CD4-positive, alpha-beta T cell treated with Interleukin-4 for 1 hour (primary cell): Measurements from ENCODE around the gene SSBP1.
"Not testable (repeated sequence)": the region's sequence is repeated elsewhere in the genome, so short reads cannot be mapped to it uniquely, and the experiment has no call there.

Source experiments
- DNase-seq, 2 donors: peaks; one replicate each; pipeline ENCODE4 v3.0.0-alpha.2; 2020 to 2022

The SSBP1 gene

GRCh38 chr7:141709749-141710148 is 28.4 kb upstream of the SSBP1 start:
- DNase-seq = no peak

GRCh38 chr7:141710301-141710700 is 27.9 kb upstream of the SSBP1 start:
- no peak for DNase-seq

- no peak for DNase-seq
These were observed 25.4 kb upstream of the SSBP1 start for GRCh38 chr7:141712603-141713255.

DNA sequence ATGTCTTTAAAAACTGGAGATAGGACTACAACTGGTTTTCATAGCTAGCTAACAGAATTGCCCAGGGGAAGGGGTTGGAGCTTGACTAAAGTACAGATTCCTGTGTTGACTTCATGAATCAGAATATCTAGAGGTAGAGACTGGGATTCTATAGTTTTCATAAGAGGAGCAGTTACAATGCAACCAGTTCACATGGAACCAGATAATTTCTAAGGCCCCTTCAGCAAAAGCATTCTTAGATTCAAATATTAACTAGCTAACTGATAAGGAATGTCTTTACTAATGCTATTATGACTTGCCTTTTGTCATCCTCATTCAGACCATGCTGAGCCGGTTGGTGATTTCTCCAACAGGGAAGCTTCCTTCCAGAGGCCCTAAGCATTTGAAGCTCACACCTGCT is 24.3 kb upstream of the SSBP1 start:
- DNase-seq = no peak

DNA sequence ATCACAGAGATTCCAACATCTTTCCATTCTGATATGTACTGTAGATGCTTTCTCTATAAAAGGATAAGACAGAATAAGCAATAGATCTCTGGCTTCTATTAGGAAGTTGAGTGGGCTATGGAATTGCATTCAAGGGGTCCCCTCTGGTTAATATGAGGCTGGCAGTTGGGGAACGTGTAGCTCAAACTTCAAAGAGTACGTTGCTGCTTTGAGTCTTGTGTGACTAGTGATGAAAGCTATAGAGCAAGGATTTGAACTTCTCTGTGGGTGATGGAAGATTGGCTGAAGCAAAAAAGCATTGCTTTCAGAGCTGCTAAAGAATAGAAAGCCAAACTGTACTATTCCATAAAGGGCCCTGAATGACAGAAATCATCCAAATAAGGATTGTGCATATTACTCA is 23.6 kb upstream of the SSBP1 start:
- no peak for DNase-seq

- DNase-seq = no peak
These were observed 23.1 kb upstream of the SSBP1 start for GRCh38 chr7:141715018-141715417.

DNA sequence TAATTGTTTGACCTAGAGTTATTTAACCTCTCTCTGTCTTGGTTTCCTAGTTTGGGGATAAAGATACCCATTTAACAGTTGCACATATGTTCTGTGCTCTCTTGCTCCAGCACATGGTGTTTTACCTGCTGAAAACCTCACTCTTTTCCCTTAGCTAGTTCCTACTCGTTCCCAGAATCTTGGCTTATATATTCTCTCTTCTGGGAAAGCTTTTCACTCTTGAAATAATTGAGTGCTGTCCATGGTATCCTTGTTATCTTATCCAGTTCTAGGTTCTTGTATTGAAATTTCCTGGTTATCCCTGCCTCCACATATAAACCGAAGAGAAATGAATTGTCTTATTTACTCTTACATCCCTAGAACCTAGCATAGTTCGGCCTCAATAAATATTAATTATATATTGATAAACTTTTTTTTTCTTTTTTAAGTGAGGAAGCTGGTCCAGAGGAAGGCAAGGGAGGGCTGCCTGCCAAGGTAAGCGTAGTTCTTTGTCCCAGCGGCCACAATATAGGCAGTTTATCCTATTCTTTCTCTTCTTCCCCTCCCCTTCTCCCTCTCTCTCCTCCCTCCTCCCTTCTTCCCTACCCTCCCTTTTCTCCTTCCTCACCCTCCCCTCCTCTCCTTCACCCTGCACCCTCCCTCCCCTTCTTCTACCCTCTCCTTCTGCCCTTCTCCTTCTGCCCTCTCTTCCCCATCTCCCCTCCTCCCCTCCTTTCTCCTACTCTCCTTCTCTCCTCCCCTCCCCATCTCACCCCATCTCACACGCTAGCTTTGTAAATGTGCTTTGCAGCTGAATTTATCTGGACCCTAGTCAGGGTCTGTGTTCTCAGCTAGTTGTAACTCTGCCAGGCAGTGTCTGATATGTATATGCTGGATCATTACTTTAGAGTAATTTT is 22.1 kb upstream of the SSBP1 start:
- no peak for DNase-seq

DNA sequence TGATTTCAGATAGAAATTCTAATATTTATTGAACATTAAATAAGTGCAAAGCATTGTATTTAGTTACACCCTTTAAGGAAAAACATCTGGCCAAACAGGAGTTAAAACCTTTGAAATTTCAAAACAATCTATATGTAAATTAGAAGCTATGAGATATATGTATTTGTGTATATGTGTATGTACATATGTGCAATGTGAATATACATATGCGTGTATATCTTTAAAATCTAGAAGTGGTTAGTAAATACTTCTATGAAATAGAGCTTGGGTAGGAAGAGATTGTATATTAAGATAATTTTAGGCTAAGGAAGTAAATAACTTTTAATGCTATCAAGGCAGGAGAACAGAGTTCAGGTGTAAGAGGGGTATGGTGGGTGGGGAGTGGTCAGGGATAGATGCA is 20.7 kb upstream of the SSBP1 start:
- DNase-seq = no peak

DNA sequence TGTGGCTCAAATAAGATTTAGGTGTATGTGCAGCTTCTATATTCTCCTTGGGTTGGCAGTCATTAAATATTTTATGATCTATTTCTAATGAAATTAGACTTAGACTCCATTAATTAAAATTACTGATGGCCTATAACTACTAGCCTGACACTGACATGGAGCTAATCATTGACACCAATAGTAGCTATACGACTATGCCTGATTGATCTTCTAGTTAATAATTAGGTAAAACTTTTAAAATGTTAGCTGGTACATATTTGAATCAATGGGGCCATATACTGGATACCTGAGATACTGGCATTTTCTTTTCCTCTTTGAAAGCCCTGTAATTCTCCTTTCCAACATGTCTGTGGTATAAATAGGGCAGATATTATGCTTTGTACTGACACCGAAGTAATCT is 15.6 kb upstream of the SSBP1 start:
- no peak for DNase-seq

DNA sequence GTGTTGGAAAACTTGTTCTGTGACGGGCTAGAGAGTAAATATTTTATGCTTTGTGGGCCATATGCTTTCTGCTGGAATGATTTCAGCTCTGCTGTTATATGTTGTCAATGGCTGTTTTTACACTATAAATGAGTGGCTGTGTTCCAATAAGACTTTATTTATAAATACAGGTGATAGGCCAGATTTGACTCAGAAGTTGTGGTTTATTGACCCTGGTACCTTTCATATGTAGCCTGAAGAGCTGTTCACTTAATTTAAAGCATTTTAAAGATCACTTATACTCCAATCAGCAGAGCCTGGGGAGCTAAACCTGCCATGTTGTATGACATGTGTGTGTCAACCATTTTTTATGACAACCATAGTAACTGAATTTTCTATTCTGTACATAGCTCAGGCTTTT is 9.1 kb upstream of the SSBP1 start:
- DNase-seq = no peak

DNA sequence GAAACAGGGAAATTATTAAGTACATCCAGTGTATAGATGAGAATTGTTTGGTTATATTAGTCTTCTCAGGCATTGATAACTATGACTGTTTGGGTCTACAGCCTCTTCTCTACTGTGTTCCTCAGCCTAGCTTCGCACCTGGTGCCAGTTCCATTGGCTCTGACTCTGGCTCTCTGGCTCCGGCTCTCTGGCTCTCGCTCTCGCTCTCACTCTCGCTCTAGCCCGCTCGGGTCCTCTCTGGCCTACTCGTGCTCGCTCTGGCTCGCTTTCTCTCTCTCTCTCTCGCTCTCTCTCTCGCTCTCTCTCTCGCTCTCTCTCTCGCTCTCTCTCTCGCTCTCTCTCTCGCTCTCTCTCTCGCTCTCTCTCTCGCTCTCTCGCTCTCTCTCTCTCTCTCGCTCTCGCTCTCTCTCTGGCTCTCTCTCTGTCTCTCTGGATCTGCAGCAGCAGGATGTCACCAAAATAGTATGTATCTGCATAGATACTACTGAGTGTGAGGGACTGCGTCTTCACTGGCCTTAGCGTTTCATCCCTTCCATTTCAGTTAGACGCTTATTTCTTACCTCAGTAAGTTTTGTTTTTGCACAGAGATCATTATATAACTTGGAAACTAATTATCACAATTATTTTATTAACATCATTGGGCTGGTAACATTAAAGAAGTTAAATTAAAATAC is 6.5 kb upstream of the SSBP1 start:
- DNase-seq = no peak

GRCh38 chr7:141737118-141737835 is 881 bp upstream of the SSBP1 start:
- peak; percentile 20 to 39 for DNase-seq

- no peak for DNase-seq
These were observed 445 bp downstream of the SSBP1 start for GRCh38 chr7:141738592-141739013.

- DNase-seq = no peak
These were observed 1.1 kb downstream of the SSBP1 start for GRCh38 chr7:141739250-141739649.

DNA sequence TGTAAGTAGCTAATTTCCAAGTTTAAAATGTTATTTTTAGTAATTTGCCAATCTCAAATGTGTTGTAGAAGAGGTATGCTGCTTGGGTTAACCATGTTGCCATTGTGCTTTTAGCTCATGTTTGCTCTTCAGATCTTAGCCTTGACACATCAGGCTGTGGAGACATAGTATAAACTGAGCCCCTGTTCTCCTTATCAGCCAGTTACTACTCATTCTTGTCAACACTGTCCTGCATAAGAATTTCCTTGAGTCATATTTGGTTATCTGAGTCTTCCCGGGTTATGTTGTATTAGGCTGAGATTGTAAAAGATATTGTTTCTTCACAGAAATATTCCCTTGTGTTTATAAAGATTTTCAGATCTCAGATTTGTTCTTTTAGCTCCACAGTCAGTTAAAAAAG is 4.1 kb downstream of the SSBP1 start:
- DNase-seq = no peak

- DNase-seq = no peak
These were observed 6.0 kb downstream of the SSBP1 start for GRCh38 chr7:141744131-141744530.

GRCh38 chr7:141748396-141748795 is 10.2 kb downstream of the SSBP1 start:
- no peak for DNase-seq

- not testable (repeated sequence) for DNase-seq
These were observed 13.7 kb downstream of the SSBP1 start for GRCh38 chr7:141751904-141752303.

DNA sequence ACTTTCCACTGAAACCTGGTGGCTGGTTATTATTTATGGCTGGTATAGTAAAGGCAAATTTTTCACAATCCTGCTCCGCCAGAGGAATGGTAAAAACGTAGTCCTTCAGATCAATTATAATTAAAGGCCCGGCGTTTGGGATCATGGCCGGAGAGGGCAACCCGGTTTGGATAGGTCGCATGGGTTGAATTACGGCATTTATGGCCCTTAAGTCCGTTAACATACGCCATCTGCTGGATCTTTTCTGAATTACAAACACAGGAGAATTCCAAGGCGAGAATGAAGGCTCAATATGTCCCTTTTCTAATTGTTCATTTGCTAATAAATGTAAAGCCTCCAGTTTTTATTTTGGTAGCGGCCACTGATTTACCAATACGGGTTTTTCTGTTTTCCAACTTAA is 14.5 kb downstream of the SSBP1 start:
- no peak for DNase-seq

DNA sequence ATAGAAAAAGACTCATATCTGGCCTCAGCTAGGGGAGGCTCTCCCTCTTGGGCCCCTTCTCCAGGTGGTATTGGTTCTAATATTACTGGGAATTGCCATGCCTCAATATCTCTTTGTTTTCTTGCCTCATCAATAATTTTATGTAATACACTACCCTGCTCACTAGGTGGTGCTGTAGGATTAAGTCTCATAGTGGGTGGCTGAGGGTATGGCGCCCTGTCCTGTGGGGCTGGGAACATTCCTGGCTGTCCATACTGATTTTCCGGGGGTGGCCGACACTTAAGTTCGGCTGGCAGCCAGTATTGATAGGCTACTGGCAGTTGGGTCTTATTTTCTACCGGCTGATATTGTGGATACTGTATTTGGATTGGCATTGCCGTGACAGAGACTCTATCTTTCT is 16.8 kb downstream of the SSBP1 start:
- DNase-seq = peak in 1 of 2 donors; percentile 19

DNA sequence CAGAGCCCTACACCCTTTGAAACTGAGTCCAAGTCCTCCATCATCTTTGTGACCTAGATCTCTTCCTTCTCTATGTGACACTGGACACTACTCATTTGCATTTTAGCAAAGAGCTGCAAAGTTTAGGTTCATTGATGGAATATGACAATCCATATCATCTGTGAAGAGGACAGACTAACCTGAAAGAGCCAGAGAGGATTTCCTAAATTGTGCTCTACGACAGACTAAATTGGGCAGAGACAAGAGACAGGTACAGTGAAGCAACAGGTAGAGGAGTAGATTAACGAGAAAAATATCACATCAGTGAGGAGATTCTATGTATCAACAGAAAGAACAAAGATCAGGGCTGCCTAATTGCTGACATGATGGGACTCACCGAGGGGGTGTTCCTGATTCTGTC is 25.6 kb downstream of the SSBP1 start, which contains the start of gene TAS2R3:
TAS2R3 (plus strand) TSS at position 301 of the 400 bp plus-strand sequence; CDS start at position 363, 62 bp downstream.
- no peak for DNase-seq

DNA sequence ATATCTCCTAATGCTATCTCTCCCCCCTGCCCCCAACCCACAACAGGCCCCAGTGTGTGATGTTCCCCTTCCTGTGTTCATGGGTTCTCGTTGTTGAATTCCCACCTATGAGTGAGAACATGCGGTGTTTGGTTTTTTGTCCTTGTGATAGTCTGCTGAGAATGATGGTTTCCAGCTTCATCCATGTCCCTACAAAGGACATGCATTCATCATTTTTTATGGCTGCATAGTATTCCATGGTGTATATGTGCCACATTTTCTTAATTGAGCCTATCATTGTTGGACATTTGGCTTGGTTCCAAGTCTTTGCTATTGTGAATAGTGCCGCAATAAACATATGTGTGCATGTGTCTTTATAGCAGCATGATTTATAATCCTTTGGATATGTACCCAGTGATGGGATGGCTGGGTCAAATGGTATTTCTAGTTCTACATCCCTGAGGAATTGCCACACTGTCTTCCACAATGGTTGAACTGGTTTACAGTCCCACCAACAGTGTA is 32.0 kb downstream of the SSBP1 start:
- not testable (repeated sequence) for DNase-seq

GRCh38 chr7:141776374-141776773 is 38.2 kb downstream of the SSBP1 start, which contains the start of gene TAS2R4:
Gene TAS2R4, plus strand, starts transcription at chr7:141776674. Its CDS starts 1,815 bp downstream, at chr7:141778489.
- DNase-seq = no peak
